Vagina (tissue), 2 donors: ENCODE measurements around the gene GSTK1.

Experiments
- POLR2A ChIP-seq, 2 donors: fragments of 450-650 bp; IDR thresholded peaks; one replicate each; pipeline ENCODE4 v1.6.1; 2017; ENCODE audit warnings: antibody characterized with exemption in 2 of 2, mild to moderate bottlenecking in 2 of 2, moderate library complexity in 2 of 2
- TF ChIP-seq, protein P1 (sequence below), 3 experiments: fragments of 450-650 bp in 2 of 3; fragments of 200-600 bp in 1 of 3; sonication (generic) in 1 of 3; IDR thresholded peaks; one replicate each; pipeline ENCODE4 v1.5.1; 2017 to 2019; ENCODE audit warnings: antibody characterized with exemption in 3 of 3, mild to moderate bottlenecking in 2 of 3, moderate library complexity in 2 of 3

DNA sequence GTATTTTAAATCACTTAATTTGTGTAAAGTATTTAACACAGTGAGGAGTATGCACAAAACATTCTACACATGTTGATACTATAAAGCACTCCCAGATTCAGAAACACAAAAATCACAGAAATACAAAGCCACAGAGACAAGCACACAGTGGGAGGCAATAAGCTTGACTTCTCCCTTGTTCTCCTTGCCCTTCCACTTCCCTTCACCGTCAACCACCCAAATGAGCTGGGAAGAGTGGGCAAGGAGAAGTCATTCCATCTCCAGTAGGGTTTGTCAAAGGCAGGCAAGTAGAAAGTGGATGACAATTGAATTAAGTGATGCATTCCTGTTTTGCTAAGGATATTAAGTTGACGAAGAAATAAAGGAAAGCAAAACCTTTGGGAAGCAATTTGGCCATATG lies 17.3 kb downstream of the GSTK1 start:
- TF ChIP-seq, protein P1, sequence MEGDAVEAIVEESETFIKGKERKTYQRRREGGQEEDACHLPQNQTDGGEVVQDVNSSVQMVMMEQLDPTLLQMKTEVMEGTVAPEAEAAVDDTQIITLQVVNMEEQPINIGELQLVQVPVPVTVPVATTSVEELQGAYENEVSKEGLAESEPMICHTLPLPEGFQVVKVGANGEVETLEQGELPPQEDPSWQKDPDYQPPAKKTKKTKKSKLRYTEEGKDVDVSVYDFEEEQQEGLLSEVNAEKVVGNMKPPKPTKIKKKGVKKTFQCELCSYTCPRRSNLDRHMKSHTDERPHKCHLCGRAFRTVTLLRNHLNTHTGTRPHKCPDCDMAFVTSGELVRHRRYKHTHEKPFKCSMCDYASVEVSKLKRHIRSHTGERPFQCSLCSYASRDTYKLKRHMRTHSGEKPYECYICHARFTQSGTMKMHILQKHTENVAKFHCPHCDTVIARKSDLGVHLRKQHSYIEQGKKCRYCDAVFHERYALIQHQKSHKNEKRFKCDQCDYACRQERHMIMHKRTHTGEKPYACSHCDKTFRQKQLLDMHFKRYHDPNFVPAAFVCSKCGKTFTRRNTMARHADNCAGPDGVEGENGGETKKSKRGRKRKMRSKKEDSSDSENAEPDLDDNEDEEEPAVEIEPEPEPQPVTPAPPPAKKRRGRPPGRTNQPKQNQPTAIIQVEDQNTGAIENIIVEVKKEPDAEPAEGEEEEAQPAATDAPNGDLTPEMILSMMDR (IDR thresholded peaks at IDR 0.05): no peak
- TF ChIP-seq POLR2A (IDR thresholded peaks at IDR 0.05): no peak
